ENCODE results near the gene PUDP. TPM values are rescaled to one million over a fixed set of nuclear protein-coding genes. Genes with fewer than 3 reads are reported as not detected.

PUDP gene
- total RNA-seq, 3 donors from 2014 or later = 6.2 to 20.3 (median 17.9) TPM

GRCh38 chrX:7132335-7133049 lies 15.5 kb downstream of the PUDP start:
- no peaks in the 10 kb centered on the region for H3K9me3 ChIP-seq
- H3K4me3 ChIP-seq = no peak overlapping the region
- TF ChIP-seq POLR2A (IDR thresholded peaks at IDR 0.05) (no peak), CTCF (IDR thresholded peaks at IDR 0.05) (peak in 2 of 3 donors; percentile 25 to 47), POLR2AphosphoS5 (IDR thresholded peaks at IDR 0.05) (no peak)
- H3K27me3 ChIP-seq = no peaks in the 10 kb centered on the region
- peak overlapping the region; percentile 10 to 61 for H3K27ac ChIP-seq
- no peaks in the 10 kb centered on the region for H3K36me3 ChIP-seq
- intact Hi-C loops (cut with DNase I; ENCODE audit: low total_unique reads) = no loop called here
- H3K4me1 ChIP-seq = no peaks in the 10 kb centered on the region
- DNase-seq (ENCODE audit: low spot score in 2 of 2) = peak; percentile 51 to 59

- Histone ChIP-seq H3K27me3 (no peaks in the 10 kb centered on the region), H3K36me3 (no peaks in the 10 kb centered on the region), H3K9me3 (no peaks in the 10 kb centered on the region), H3K4me1 (no peaks in the 10 kb centered on the region), H3K27ac (no peak overlapping the region), H3K4me3 (no peak overlapping the region)
- no peak for TF ChIP-seq CTCF (IDR thresholded peaks at IDR 0.05)
- TF ChIP-seq POLR2AphosphoS5 (IDR thresholded peaks at IDR 0.05) = no peak
- no peak for TF ChIP-seq POLR2A (IDR thresholded peaks at IDR 0.05)
- DNase-seq (ENCODE audit: low spot score in 2 of 2) = no peak
- intact Hi-C loops (cut with DNase I; ENCODE audit: low total_unique reads) = no loop called here
These were observed 16.3 kb downstream of the PUDP start for GRCh38 chrX:7131621-7132020.

- Histone ChIP-seq H3K4me3 (no peak overlapping the region), H3K4me1 (no peaks in the 10 kb centered on the region), H3K27me3 (no peaks in the 10 kb centered on the region), H3K36me3 (no peaks in the 10 kb centered on the region), H3K9me3 (no peaks in the 10 kb centered on the region), H3K27ac (no peak overlapping the region)
- intact Hi-C loops (cut with DNase I; ENCODE audit: low total_unique reads) = no loop called here
- TF ChIP-seq POLR2A (IDR thresholded peaks at IDR 0.05) (no peak), CTCF (IDR thresholded peaks at IDR 0.05) (no peak), POLR2AphosphoS5 (IDR thresholded peaks at IDR 0.05) (no peak)
- no peak for DNase-seq (ENCODE audit: low spot score in 2 of 2)
These were observed 20.9 kb downstream of the PUDP start for GRCh38 chrX:7127056-7127455.

- Histone ChIP-seq H3K36me3 (no peaks in the 10 kb centered on the region), H3K9me3 (no peaks in the 10 kb centered on the region), H3K4me3 (no peak overlapping the region), H3K27me3 (no peaks in the 10 kb centered on the region), H3K4me1 (peaks cover 0 to 3% of the 10 kb centered on the region in 2 donors), H3K27ac (no peak overlapping the region)
- intact Hi-C loops (cut with DNase I; ENCODE audit: low total_unique reads) = no loop called here
- no peak for TF ChIP-seq CTCF (IDR thresholded peaks at IDR 0.05)
- no peak for DNase-seq (ENCODE audit: low spot score in 2 of 2)
These were observed 27.1 kb downstream of the PUDP start for GRCh38 chrX:7120878-7121219.

GRCh38 chrX:7119950-7120877 lies 27.7 kb downstream of the PUDP start:
- no peak overlapping the region for H3K4me3 ChIP-seq
- no peaks in the 10 kb centered on the region for H3K36me3 ChIP-seq
- TF ChIP-seq POLR2AphosphoS5 (IDR thresholded peaks at IDR 0.05) = no peak
- TF ChIP-seq POLR2A (IDR thresholded peaks at IDR 0.05) = no peak
- no peak for TF ChIP-seq CTCF (IDR thresholded peaks at IDR 0.05)
- H3K9me3 ChIP-seq = no peaks in the 10 kb centered on the region
- intact Hi-C loops (cut with DNase I; ENCODE audit: low total_unique reads) = no loop called here
- peaks cover 0 to 3% of the 10 kb centered on the region in 2 donors for H3K4me1 ChIP-seq
- no peak for DNase-seq (ENCODE audit: low spot score in 2 of 2)
- H3K27me3 ChIP-seq = no peaks in the 10 kb centered on the region
- H3K27ac ChIP-seq = peak overlapping the region in 1 of 2 donors; percentile 26
